Fibroblast of mammary gland (primary cell): ENCODE results near the gene NOD1.
A peak's percentile ranks its signal among the peaks of the same experiment; 100 is the strongest.
"Not testable (repeated sequence)": the region's sequence is repeated elsewhere in the genome, so short reads cannot be mapped to it uniquely, and the experiment has no call there.

Experiments
- DNase-seq: peaks from one replicate; pipeline ENCODE4 v3.0.0-alpha.2; 2010; ENCODE audit warnings: low read depth
- H3K4me3 ChIP-seq: 2 replicates; pipeline ENCODE4 v1.5.1; 2011; ENCODE audit warnings: low read depth, mild to moderate bottlenecking, low read length, moderate library complexity; ENCODE audit not compliant: control insufficient read depth
- CTCF ChIP-seq: conservative IDR thresholded peaks from 2 replicates; pipeline ENCODE4 v1.5.1; 2011; ENCODE audit warnings: low read depth, low read length, inconsistent platforms; ENCODE audit not compliant: control insufficient read depth, insufficient read depth

NOD1 gene

GRCh38 chr7:30478349-30479201 lies at the start of gene NOD1:
TSS of gene NOD1 (minus strand) at chr7:30478784. CDS start at chr7:30456921, 21,863 bp downstream.
- no peak for TF ChIP-seq CTCF
- peak; percentile 71 for DNase-seq
- H3K4me3 ChIP-seq = peak within 1 kb of the TSS; percentile 78

GRCh38 chr7:30527297-30527696 lies 48.7 kb upstream of the NOD1 start:
- not testable (repeated sequence) for DNase-seq

GRCh38 chr7:30526163-30526562 lies 47.6 kb upstream of the NOD1 start:
- no peak for TF ChIP-seq CTCF
- H3K4me3 ChIP-seq = no peak overlapping the region
- no peak for DNase-seq

More at GRCh38 chr7:30527297-30527696, 48.7 kb upstream of the NOD1 start:
- H3K4me3 ChIP-seq = not testable (repeated sequence)

- H3K4me3 ChIP-seq = no peak overlapping the region
- no peak for DNase-seq
- no peak for TF ChIP-seq CTCF
These were observed 46.8 kb upstream of the NOD1 start for GRCh38 chr7:30525429-30525828.

- H3K4me3 ChIP-seq = no peak overlapping the region
- no peak for DNase-seq
- no peak for TF ChIP-seq CTCF
These were observed 46.0 kb upstream of the NOD1 start for GRCh38 chr7:30524545-30524944.

GRCh38 chr7:30523466-30523865 lies 44.9 kb upstream of the NOD1 start:
- H3K4me3 ChIP-seq = no peak overlapping the region
- no peak for DNase-seq
- no peak for TF ChIP-seq CTCF

- no peak for TF ChIP-seq CTCF
- no peak for DNase-seq
- H3K4me3 ChIP-seq = no peak overlapping the region
These were observed 43.6 kb upstream of the NOD1 start for GRCh38 chr7:30522159-30522558.
